ENCODE measurements around the gene FASLG.
"Not testable (repeated sequence)": the region's sequence is repeated elsewhere in the genome, so short reads cannot be mapped to it uniquely, and the experiment has no call there.

Gene FASLG

GRCh38 chr1:172658871-172659453 lies at the start of gene FASLG:
TSS of gene FASLG (plus strand) at chr1:172659103. CDS start at chr1:172659202, 99 bp downstream.
- no peak within 1 kb of the TSS for H3K4me3 ChIP-seq (ENCODE audit: low read length)
- TF ChIP-seq CTCF (conservative IDR thresholded peaks at IDR 0.05; ENCODE audit: low read length), result no peak
- DNase-seq (ENCODE audit: low read depth), result no peak

GRCh38 chr1:172609528-172609927 lies 49.4 kb upstream of the FASLG start:
- no peak overlapping the region for H3K4me3 ChIP-seq (ENCODE audit: low read length)
- peak; percentile 49 for TF ChIP-seq CTCF (conservative IDR thresholded peaks at IDR 0.05; ENCODE audit: low read length)
- peak; percentile 17 for DNase-seq (ENCODE audit: low read depth)

- H3K4me3 ChIP-seq (ENCODE audit: low read length), result no peak overlapping the region
- TF ChIP-seq CTCF (conservative IDR thresholded peaks at IDR 0.05; ENCODE audit: low read length), result no peak
- no peak for DNase-seq (ENCODE audit: low read depth)
Measured at GRCh38 chr1:172612478-172612877, 46.4 kb upstream of the FASLG start.

- peak; percentile 17 for DNase-seq (ENCODE audit: low read depth)
- no peak overlapping the region for H3K4me3 ChIP-seq (ENCODE audit: low read length)
- TF ChIP-seq CTCF (conservative IDR thresholded peaks at IDR 0.05; ENCODE audit: low read length), result no peak
Measured at GRCh38 chr1:172613294-172613693, 45.6 kb upstream of the FASLG start.

GRCh38 chr1:172616195-172616594 lies 42.7 kb upstream of the FASLG start:
- TF ChIP-seq CTCF (conservative IDR thresholded peaks at IDR 0.05; ENCODE audit: low read length), result no peak
- DNase-seq (ENCODE audit: low read depth), result no peak
- H3K4me3 ChIP-seq (ENCODE audit: low read length), result no peak overlapping the region

GRCh38 chr1:172616636-172617035 lies 42.3 kb upstream of the FASLG start:
- no peak for TF ChIP-seq CTCF (conservative IDR thresholded peaks at IDR 0.05; ENCODE audit: low read length)
- H3K4me3 ChIP-seq (ENCODE audit: low read length), result no peak overlapping the region
- no peak for DNase-seq (ENCODE audit: low read depth)

GRCh38 chr1:172620603-172621002 lies 38.3 kb upstream of the FASLG start:
- DNase-seq (ENCODE audit: low read depth); H3K4me3 ChIP-seq (ENCODE audit: low read length): not testable (repeated sequence)

GRCh38 chr1:172622541-172622940 lies 36.4 kb upstream of the FASLG start:
- no peak overlapping the region for H3K4me3 ChIP-seq (ENCODE audit: low read length)
- TF ChIP-seq CTCF (conservative IDR thresholded peaks at IDR 0.05; ENCODE audit: low read length), result no peak
- no peak for DNase-seq (ENCODE audit: low read depth)

Data from AG10803 (cell line).